CD8-positive, alpha-beta memory T cell (primary cell): ENCODE data around the gene AKAP6. TPM values are rescaled to one million over a fixed set of nuclear protein-coding genes. Genes with fewer than 3 reads are reported as not detected.

Source experiments
- CTCF ChIA-PET: fragments of 350-600 bp; sonication (Branson Sonifier 250); formaldehyde crosslinking; loops from one replicate; lab custom pipeline; 2021; ENCODE audit warnings: antibody characterized with exemption; lab: Charles Lee
- POLR2A ChIA-PET: fragments of 350-600 bp; sonication (Branson Sonifier 250); formaldehyde crosslinking; loops from one replicate; lab custom pipeline; 2021; ENCODE audit warnings: antibody characterized with exemption; lab: Charles Lee
- DNase-seq, 5 donors: peaks; one replicate each; pipeline versions ENCODE4 v3.0.0 to v3.0.0-alpha.2; 2020 to 2022; ENCODE audit warnings: mixed read lengths in 1 of 5
- H3K27ac ChIP-seq: one replicate; pipeline ENCODE4 v1.7.0; 2013; ENCODE audit warnings: low read depth, mild to moderate bottlenecking, low read length, moderate library complexity
- H3K27me3 ChIP-seq: 2 replicates; pipeline ENCODE4 v1.7.0; 2013; ENCODE audit warnings: low read length, mild to moderate bottlenecking; ENCODE audit not compliant: insufficient read depth, poor library complexity, severe bottlenecking
- H3K36me3 ChIP-seq: 2 replicates; pipeline ENCODE4 v1.7.0; 2013; ENCODE audit warnings: mild to moderate bottlenecking, low read length, moderate library complexity; ENCODE audit not compliant: insufficient read depth
- H3K4me1 ChIP-seq: 2 replicates; pipeline ENCODE4 v1.7.0; 2013; ENCODE audit warnings: mild to moderate bottlenecking, low read length, moderate library complexity; ENCODE audit not compliant: insufficient read depth
- H3K4me3 ChIP-seq: 2 replicates; pipeline ENCODE4 v1.7.0; 2013; ENCODE audit warnings: mild to moderate bottlenecking, low read length
- H3K9me3 ChIP-seq: 2 replicates; pipeline ENCODE4 v1.7.0; 2013; ENCODE audit warnings: mild to moderate bottlenecking, low read length
- H3K27ac Mint-ChIP-seq, 8 donors: one replicate each; pipeline ENCODE4 v1.8.0; 2020 to 2021; ENCODE audit warnings: mixed read lengths in 8 of 8, mild to moderate bottlenecking in 6 of 8, inconsistent platforms in 3 of 8, moderate library complexity in 3 of 8
- H3K27me3 Mint-ChIP-seq, 2 donors: one replicate each; pipeline ENCODE4 v1.8.0; 2020 to 2021; ENCODE audit warnings: mixed read lengths in 2 of 2, mild to moderate bottlenecking in 1 of 2, moderate library complexity in 1 of 2
- H3K36me3 Mint-ChIP-seq, 3 donors: one replicate each; pipeline ENCODE4 v1.8.0; 2020 to 2021; ENCODE audit warnings: mixed read lengths in 3 of 3, inconsistent platforms in 1 of 3, mild to moderate bottlenecking in 1 of 3
- H3K4me1 Mint-ChIP-seq, 3 donors: one replicate each; pipeline ENCODE4 v1.8.0; 2020 to 2021; ENCODE audit warnings: mixed read lengths in 3 of 3, inconsistent platforms in 1 of 3, mild to moderate bottlenecking in 1 of 3
- H3K4me3 Mint-ChIP-seq, 7 donors: one replicate each; pipeline ENCODE4 v1.8.0; 2020 to 2021; ENCODE audit warnings: mixed read lengths in 7 of 7, mild to moderate bottlenecking in 6 of 7, moderate library complexity in 4 of 7, inconsistent platforms in 2 of 7
- H3K9me3 Mint-ChIP-seq, 5 donors: one replicate each; pipeline ENCODE4 v1.8.0; 2020 to 2022; ENCODE audit warnings: mixed read lengths in 5 of 5, mild to moderate bottlenecking in 3 of 5, moderate library complexity in 2 of 5, inconsistent platforms in 1 of 5
- polyA plus RNA-seq: library from polyadenylated mRNA; unstranded; fragments of 300-500 nt; fragmentation: Illumina TruSeq; gene quantifications from one replicate; pipeline ENCODE4 v1.2.3, GENCODE V29; 2021
- total RNA-seq, 2 experiments: library from RNA; stranded (reverse); gene quantifications; one replicate each; pipeline ENCODE4 v1.2.3, GENCODE V29; 2021

The AKAP6 gene
- total and polyA plus RNA-seq, 3 experiments from 2014 or later: 0.49 to 1.5 (median 1.4) TPM

GRCh38 chr14:32587461-32587860 lies 258.4 kb downstream of the AKAP6 start:
- CTCF ChIA-PET: no interaction called here
- H3K4me1 ChIP-seq: no peaks in the 10 kb centered on the region

GRCh38 chr14:32588448-32589320 lies 259.6 kb downstream of the AKAP6 start:
- H3K27ac ChIP-seq: no peak overlapping the region
- H3K4me1 ChIP-seq: no peaks in the 10 kb centered on the region
- ChIA-PET POLR2A (no interaction called here), CTCF (no interaction called here)
- no peak overlapping the region for H3K4me3 ChIP-seq
- Mint-ChIP-seq H3K27me3 (peaks cover 0 to 2% of the 10 kb centered on the region in 2 donors), H3K9me3 (peaks cover 0 to 4% (median 0%) of the 10 kb centered on the region in 5 donors), H3K27ac (no peak overlapping the region), H3K4me1 (no peaks in the 10 kb centered on the region), H3K36me3 (no peaks in the 10 kb centered on the region), H3K4me3 (no peak overlapping the region)
- H3K36me3 ChIP-seq: no peaks in the 10 kb centered on the region
- DNase-seq: no peak
- H3K27me3 ChIP-seq: no peaks in the 10 kb centered on the region
- no peaks in the 10 kb centered on the region for H3K9me3 ChIP-seq

More at GRCh38 chr14:32587461-32587860, 258.4 kb downstream of the AKAP6 start:
- POLR2A ChIA-PET: no interaction called here
- Mint-ChIP-seq H3K27me3 (peaks cover 0 to 2% of the 10 kb centered on the region in 2 donors), H3K27ac (no peak overlapping the region), H3K9me3 (peaks cover 0 to 4% (median 0%) of the 10 kb centered on the region in 5 donors), H3K4me1 (no peaks in the 10 kb centered on the region), H3K4me3 (no peak overlapping the region), H3K36me3 (no peaks in the 10 kb centered on the region)
- no peak overlapping the region for H3K4me3 ChIP-seq
- H3K36me3 ChIP-seq: no peaks in the 10 kb centered on the region
- no peak for DNase-seq
- H3K27ac ChIP-seq: no peak overlapping the region
- no peaks in the 10 kb centered on the region for H3K9me3 ChIP-seq
- no peaks in the 10 kb centered on the region for H3K27me3 ChIP-seq

- no peaks in the 10 kb centered on the region for H3K9me3 ChIP-seq
- H3K27ac ChIP-seq: no peak overlapping the region
- Mint-ChIP-seq H3K9me3 (peaks cover 0 to 4% (median 1%) of the 10 kb centered on the region in 5 donors), H3K36me3 (no peaks in the 10 kb centered on the region), H3K4me3 (no peak overlapping the region), H3K27me3 (peaks cover 0 to 5% of the 10 kb centered on the region in 2 donors), H3K27ac (no peak overlapping the region), H3K4me1 (no peaks in the 10 kb centered on the region)
- ChIA-PET POLR2A (no interaction called here), CTCF (no interaction called here)
- DNase-seq: no peak
- H3K4me1 ChIP-seq: no peaks in the 10 kb centered on the region
- H3K27me3 ChIP-seq: no peaks in the 10 kb centered on the region
- H3K4me3 ChIP-seq: no peak overlapping the region
- H3K36me3 ChIP-seq: no peaks in the 10 kb centered on the region
These were observed 261.1 kb downstream of the AKAP6 start for GRCh38 chr14:32590157-32590556.

DNA sequence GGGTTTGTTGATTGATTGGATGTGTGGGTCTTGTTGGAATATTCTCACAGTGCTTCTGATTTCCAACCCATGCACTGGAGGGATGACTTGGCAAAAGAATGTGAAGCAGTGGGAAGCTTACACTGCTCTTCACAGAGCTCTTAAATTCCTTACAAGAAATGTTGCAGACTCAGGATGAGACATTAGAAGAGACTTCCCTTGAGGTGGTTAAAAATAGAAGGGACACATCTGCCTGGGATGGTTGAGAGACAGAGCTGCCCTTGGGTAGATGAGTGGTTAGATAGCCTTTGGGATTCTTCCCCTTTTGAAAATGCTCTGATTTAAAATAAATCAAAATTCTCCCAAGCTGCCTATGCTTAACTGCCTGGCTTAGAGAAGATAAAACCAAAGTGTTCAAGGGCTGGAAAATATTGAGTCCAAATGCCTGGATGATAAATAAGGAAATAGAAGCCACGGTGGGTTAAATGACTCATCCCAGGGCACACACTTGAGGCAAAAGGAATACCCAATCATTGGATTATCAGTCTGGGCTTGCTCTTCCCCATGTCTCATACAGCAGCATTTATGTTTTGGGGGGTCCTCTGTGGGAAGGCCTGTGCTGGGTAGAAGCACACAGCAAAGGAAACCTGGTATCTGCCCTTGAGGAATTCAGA lies 264.3 kb downstream of the AKAP6 start:
- Histone ChIP-seq H3K4me3 (no peak overlapping the region), H3K27me3 (no peaks in the 10 kb centered on the region), H3K27ac (no peak overlapping the region), H3K4me1 (no peaks in the 10 kb centered on the region), H3K9me3 (no peaks in the 10 kb centered on the region), H3K36me3 (no peaks in the 10 kb centered on the region)
- ChIA-PET POLR2A (no interaction called here), CTCF (no interaction called here)
- H3K36me3 Mint-ChIP-seq: no peaks in the 10 kb centered on the region
- DNase-seq: no peak
- H3K27me3 Mint-ChIP-seq: peaks cover 0 to 4% of the 10 kb centered on the region in 2 donors
- H3K4me3 Mint-ChIP-seq: no peak overlapping the region
- no peak overlapping the region for H3K27ac Mint-ChIP-seq
- H3K4me1 Mint-ChIP-seq: no peaks in the 10 kb centered on the region
- peaks cover 0 to 1% (median 0%) of the 10 kb centered on the region in 5 donors for H3K9me3 Mint-ChIP-seq

DNA sequence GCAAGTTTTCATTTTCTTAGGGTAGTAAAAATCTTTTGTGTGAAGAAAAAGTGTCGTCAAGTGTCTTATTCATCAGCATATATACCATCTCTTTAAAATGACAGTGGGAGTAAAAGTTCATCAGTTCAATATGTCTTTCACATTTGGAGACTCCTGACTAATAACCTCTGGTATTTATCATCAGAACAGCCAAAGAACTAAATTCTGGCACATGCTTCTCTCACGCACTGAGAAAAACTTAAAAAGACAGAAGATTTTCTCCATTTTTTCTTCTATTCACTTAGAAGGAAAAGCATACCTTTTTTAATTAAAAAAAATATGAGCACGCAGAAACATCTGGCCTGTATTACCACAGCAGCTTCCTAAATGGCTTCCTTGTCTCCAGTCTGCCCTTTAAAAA lies 265.7 kb downstream of the AKAP6 start:
- no peak overlapping the region for H3K27ac ChIP-seq
- POLR2A ChIA-PET: no interaction called here
- peaks cover 0 to 3% of the 10 kb centered on the region in 2 donors for H3K27me3 Mint-ChIP-seq
- no peaks in the 10 kb centered on the region for H3K36me3 ChIP-seq
- H3K27ac Mint-ChIP-seq: no peak overlapping the region
- H3K9me3 ChIP-seq: no peaks in the 10 kb centered on the region
- no peaks in the 10 kb centered on the region for H3K4me1 Mint-ChIP-seq
- H3K9me3 Mint-ChIP-seq: peaks cover 0 to 1% (median 0%) of the 10 kb centered on the region in 5 donors
- H3K4me1 ChIP-seq: no peaks in the 10 kb centered on the region
- no peaks in the 10 kb centered on the region for H3K27me3 ChIP-seq
- no peak overlapping the region for H3K4me3 ChIP-seq
- CTCF ChIA-PET: no interaction called here
- H3K36me3 Mint-ChIP-seq: no peaks in the 10 kb centered on the region
- no peak for DNase-seq
- no peak overlapping the region for H3K4me3 Mint-ChIP-seq

DNA sequence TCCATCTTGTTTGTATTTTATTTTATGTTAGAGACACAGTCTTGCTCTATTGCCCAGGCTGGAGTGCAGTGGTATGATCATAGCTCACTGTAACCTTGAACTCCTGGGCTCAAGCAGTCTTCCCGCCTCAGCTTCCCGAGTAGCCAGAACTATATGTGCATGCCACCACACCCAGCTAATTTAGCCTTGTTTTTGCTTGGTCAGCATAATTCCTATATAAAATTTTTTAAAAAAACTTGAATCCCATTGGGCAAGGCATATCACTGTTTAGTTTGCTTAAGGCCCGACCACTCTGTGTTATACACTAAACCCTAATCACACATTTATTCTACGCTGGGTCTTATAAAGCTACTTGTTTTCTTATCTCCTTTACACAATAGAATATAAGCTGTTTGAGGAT lies 266.4 kb downstream of the AKAP6 start:
- no peak overlapping the region for H3K27ac ChIP-seq
- Mint-ChIP-seq H3K36me3 (no peaks in the 10 kb centered on the region), H3K9me3 (peaks cover 0 to 1% (median 0%) of the 10 kb centered on the region in 5 donors), H3K4me3 (no peak overlapping the region), H3K4me1 (no peaks in the 10 kb centered on the region), H3K27me3 (peaks cover 0 to 3% of the 10 kb centered on the region in 2 donors), H3K27ac (no peak overlapping the region)
- ChIA-PET CTCF (no interaction called here), POLR2A (no interaction called here)
- H3K27me3 ChIP-seq: no peaks in the 10 kb centered on the region
- DNase-seq: no peak
- no peaks in the 10 kb centered on the region for H3K36me3 ChIP-seq
- H3K4me3 ChIP-seq: no peak overlapping the region
- H3K9me3 ChIP-seq: no peaks in the 10 kb centered on the region
- H3K4me1 ChIP-seq: no peaks in the 10 kb centered on the region

GRCh38 chr14:32596390-32596789 lies 267.3 kb downstream of the AKAP6 start:
- CTCF ChIA-PET: no interaction called here
- H3K4me1 Mint-ChIP-seq: no peaks in the 10 kb centered on the region
- no peaks in the 10 kb centered on the region for H3K36me3 ChIP-seq
- H3K36me3 Mint-ChIP-seq: no peaks in the 10 kb centered on the region
- POLR2A ChIA-PET: no interaction called here
- no peak overlapping the region for H3K27ac Mint-ChIP-seq
- H3K27ac ChIP-seq: no peak overlapping the region
- H3K27me3 ChIP-seq: no peaks in the 10 kb centered on the region
- H3K4me3 ChIP-seq: no peak overlapping the region
- H3K4me3 Mint-ChIP-seq: no peak overlapping the region
- no peak for DNase-seq
- H3K9me3 ChIP-seq: no peaks in the 10 kb centered on the region
- H3K27me3 Mint-ChIP-seq: peaks cover 0 to 3% of the 10 kb centered on the region in 2 donors
- peaks cover 0 to 1% (median 0%) of the 10 kb centered on the region in 5 donors for H3K9me3 Mint-ChIP-seq
- H3K4me1 ChIP-seq: no peaks in the 10 kb centered on the region

DNA sequence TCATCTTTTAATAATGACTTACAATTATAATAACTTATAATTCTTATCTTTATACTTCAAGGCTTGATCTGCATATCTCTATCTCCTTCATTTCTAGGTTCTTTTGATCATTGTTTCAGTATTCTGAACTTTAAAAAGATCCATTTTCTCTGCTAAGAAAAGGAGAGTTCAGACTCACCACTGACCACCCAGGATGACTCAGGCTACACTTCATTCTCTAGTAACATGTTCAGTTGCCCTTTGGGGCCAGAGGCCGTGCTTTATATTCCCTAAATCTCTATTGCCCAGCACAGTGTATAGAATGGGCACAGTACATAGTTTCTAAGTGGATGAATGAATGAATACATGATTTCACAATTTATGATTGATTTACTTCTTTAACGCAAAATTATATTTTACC lies 268.7 kb downstream of the AKAP6 start:
- H3K27me3 Mint-ChIP-seq: peaks cover 0 to 3% of the 10 kb centered on the region in 2 donors
- ChIA-PET POLR2A (no interaction called here), CTCF (no interaction called here)

More for the DNA sequence above, 268.7 kb downstream of the AKAP6 start:
- Mint-ChIP-seq H3K36me3 (no peaks in the 10 kb centered on the region), H3K27ac (no peak overlapping the region), H3K4me1 (no peaks in the 10 kb centered on the region), H3K9me3 (peaks cover 0 to 6% (median 0%) of the 10 kb centered on the region in 5 donors), H3K4me3 (no peak overlapping the region)
- Histone ChIP-seq H3K27ac (no peak overlapping the region), H3K27me3 (no peaks in the 10 kb centered on the region), H3K36me3 (no peaks in the 10 kb centered on the region), H3K9me3 (no peaks in the 10 kb centered on the region), H3K4me3 (no peak overlapping the region), H3K4me1 (no peaks in the 10 kb centered on the region)
- DNase-seq: no peak
